Measurements from ENCODE around the gene VPS37C. TPM values are rescaled to one million over a fixed set of nuclear protein-coding genes. Genes with fewer than 3 reads are reported as not detected.

Gene VPS37C
- polyA plus RNA-seq, 1 of the 3 experiments (the other 2 are of a cell fraction) = 15.2 TPM

DNA sequence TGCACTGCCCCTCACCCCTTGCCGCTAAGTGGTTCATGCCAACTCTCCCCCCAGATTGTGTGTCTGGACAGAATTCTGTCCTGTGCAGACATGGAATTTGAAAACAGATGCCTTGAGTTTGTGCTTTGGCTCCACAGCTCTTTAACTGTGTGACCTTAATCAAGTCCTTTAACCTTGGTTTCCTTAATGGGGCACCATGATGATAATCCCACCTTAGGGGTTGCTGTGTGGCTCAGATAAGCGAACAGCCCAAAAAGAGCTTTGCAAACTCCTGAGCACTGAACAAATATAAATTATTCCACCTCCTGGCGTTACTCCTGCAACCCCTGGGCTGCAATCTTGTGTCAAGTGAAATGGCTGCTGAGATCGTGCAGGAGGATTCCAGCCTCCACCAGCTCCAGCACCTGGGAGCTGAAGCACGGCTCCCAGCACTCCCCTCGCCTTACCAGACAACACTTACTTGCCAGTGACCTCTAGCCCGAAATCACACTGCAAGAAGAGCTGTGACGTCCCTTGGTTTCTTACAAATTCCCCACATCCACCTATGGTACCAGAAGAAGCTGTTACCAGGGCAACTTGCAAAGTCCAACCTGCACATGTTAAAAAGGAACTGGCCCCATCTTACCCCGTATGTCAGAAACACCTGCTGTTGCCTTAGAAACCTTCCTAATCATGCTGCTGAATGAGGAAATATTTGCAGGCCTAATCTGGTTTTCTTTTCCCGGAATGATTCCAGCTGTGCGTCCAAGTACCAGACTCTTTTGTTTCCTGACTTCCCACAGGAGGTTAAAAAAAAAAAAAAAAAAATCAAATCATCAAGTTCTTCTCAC is 13.2 kb downstream of the VPS37C start:
- Histone ChIP-seq H3K79me2 (ENCODE audit: insufficient read depth) (peaks cover 73% of the 10 kb centered on the region), H3K36me3 (replicated peaks in 1 of 2; ENCODE audit: control insufficient read depth in 1 of 2, insufficient read depth in 2 of 2, low read length in 1 of 2) (no peaks in the 10 kb centered on the region), H3K9ac (no peak overlapping the region), H3K9me2 (no peaks in the 10 kb centered on the region), H2AFZ (ENCODE audit: low read depth) (no peak overlapping the region), H3K27me3 (ENCODE audit: insufficient read depth) (no peaks in the 10 kb centered on the region), H4K20me1 (ENCODE audit: insufficient read depth) (peaks cover 14% of the 10 kb centered on the region; the same call in 1 of the 2 replicates), H3K4me3 (ENCODE audit: low read depth in 2 of 2, low read length in 1 of 2) (no peak overlapping the region), H3K9me3 (no peaks in the 10 kb centered on the region), H3K27ac (ENCODE audit: low read depth in 2 of 2, low read length in 1 of 2) (peak overlapping the region in 1 of 2 experiments; percentile 78; a peak in 2 of 4 replicates), H3F3A (replicated peaks; ENCODE audit: insufficient read depth) (no peaks in the 10 kb centered on the region), H3K4me2 (no peak overlapping the region), H3K4me1 (ENCODE audit: control insufficient read depth in 1 of 2, insufficient read depth in 2 of 2, low read depth in 1 of 2, low read length in 1 of 2) (peaks cover 0 to 41% of the 10 kb centered on the region in 2 experiments; a peak in 3 of 4 replicates)
- DNase-seq = no peak
- TF ChIP-seq POLR2AphosphoS5 (IDR thresholded peaks at IDR 0.05; ENCODE audit: low read depth, low read length) (no peak), EP300 (IDR thresholded peaks at IDR 0.05; ENCODE audit: borderline replicate concordance in 1 of 2, low read depth in 1 of 2, low read length in 1 of 2) (peak in 1 of 2 experiments; percentile 5; a peak in 1 of 4 replicates), RCOR1 (IDR thresholded peaks at IDR 0.05; ENCODE audit: low read length) (no peak)
- ChIA-PET POLR2A (interaction anchor here (1.0 to 1.9 kb wide), 2 partner anchors 12 to 209 kb away, joined by 5 to 6 read pairs; no protein-coding TSS in a partner anchor), CTCF (interaction anchor here (0.8 to 3.5 kb wide), 7 partner anchors 8 to 237 kb away, joined by 3 to 21 read pairs (median 4); no protein-coding TSS in a partner anchor)
- 66% methylated on average over 11 of the region's 11 CpGs for WGBS (ENCODE audit: low lambda C conversion rate)

DNA sequence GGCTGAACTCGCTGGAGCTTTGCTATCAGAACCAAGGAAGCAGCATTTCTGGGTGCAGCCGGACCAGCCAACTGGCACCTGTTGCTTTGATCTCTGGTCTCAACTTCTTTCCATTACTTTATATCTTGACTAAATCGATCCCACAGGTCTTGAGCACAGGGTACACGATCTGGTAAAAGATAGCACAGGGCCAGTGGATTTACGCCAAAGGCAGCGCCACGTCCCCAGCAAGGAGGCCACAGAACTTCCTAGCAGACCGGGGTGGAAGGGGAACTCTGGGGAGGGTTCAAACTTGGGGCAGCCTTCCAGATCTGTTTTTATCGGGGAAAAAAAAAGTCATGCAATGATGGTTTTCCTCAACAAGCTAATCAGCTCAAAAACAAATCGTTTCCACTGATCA is 14.0 kb downstream of the VPS37C start:
- no peaks in the 10 kb centered on the region for H3F3A ChIP-seq (replicated peaks; ENCODE audit: insufficient read depth)
- ChIA-PET POLR2A (interaction anchor here (1.0 kb wide), 1 partner anchor 208 kb away, joined by 5 read pairs; no protein-coding TSS in a partner anchor), CTCF (interaction anchor here (1.2 to 3.5 kb wide), 4 partner anchors 13 to 238 kb away, joined by 4 to 21 read pairs (median 4); no protein-coding TSS in a partner anchor)
- H3K36me3 ChIP-seq (replicated peaks in 1 of 2; ENCODE audit: control insufficient read depth in 1 of 2, insufficient read depth in 2 of 2, low read length in 1 of 2) = no peaks in the 10 kb centered on the region
- H3K4me1 ChIP-seq (ENCODE audit: control insufficient read depth in 1 of 2, insufficient read depth in 2 of 2, low read depth in 1 of 2, low read length in 1 of 2) = peaks cover 0 to 41% of the 10 kb centered on the region in 2 experiments; a peak in 2 of 4 replicates
- H4K20me1 ChIP-seq (ENCODE audit: insufficient read depth) = peaks cover 14% of the 10 kb centered on the region; the same call in 1 of the 2 replicates
- peaks cover 68% of the 10 kb centered on the region for H3K79me2 ChIP-seq (ENCODE audit: insufficient read depth)
- H3K27ac ChIP-seq (ENCODE audit: low read depth in 2 of 2, low read length in 1 of 2) = peak overlapping the region in 1 of 2 experiments; percentile 78; a peak in 2 of 4 replicates
- no peak overlapping the region for H2AFZ ChIP-seq (ENCODE audit: low read depth)
- H3K9me3 ChIP-seq = no peaks in the 10 kb centered on the region
- no peak overlapping the region for H3K4me3 ChIP-seq (ENCODE audit: low read depth in 2 of 2, low read length in 1 of 2)
- H3K4me2 ChIP-seq = no peak overlapping the region
- no peaks in the 10 kb centered on the region for H3K27me3 ChIP-seq (ENCODE audit: insufficient read depth)
- 61% methylated on average over 10 of the region's 10 CpGs for WGBS (ENCODE audit: low lambda C conversion rate)
- DNase-seq = no peak
- no peak overlapping the region for H3K9ac ChIP-seq
- no peaks in the 10 kb centered on the region for H3K9me2 ChIP-seq
- TF ChIP-seq TCF12 (IDR thresholded peaks at IDR 0.05) (no peak), NFIC (IDR thresholded peaks at IDR 0.05; ENCODE audit: borderline replicate concordance) (no peak), FOXJ3 (CRISPR knock-in tag; IDR thresholded peaks at IDR 0.05) (no peak), POLR2AphosphoS5 (IDR thresholded peaks at IDR 0.05; ENCODE audit: low read depth, low read length) (no peak), TAF1 (IDR thresholded peaks at IDR 0.05; ENCODE audit: borderline replicate concordance, low read depth, low read length) (no peak), RXRA (IDR thresholded peaks at IDR 0.05; ENCODE audit: borderline replicate concordance, low read depth) (no peak), RAD21 (IDR thresholded peaks at IDR 0.05; ENCODE audit: low read length) (no peak), MEF2A (IDR thresholded peaks at IDR 0.05; ENCODE audit: borderline replicate concordance, low read depth) (no peak), EP300 (IDR thresholded peaks at IDR 0.05; ENCODE audit: borderline replicate concordance in 1 of 2, low read depth in 1 of 2, low read length in 1 of 2) (no peak), RCOR1 (IDR thresholded peaks at IDR 0.05; ENCODE audit: low read length) (no peak), SIN3A (IDR thresholded peaks at IDR 0.05; ENCODE audit: borderline replicate concordance, low read depth, low read length) (no peak), GABPA (IDR thresholded peaks at IDR 0.05; ENCODE audit: low read depth) (no peak), ELF1 (IDR thresholded peaks at IDR 0.05) (no peak), EZH2phosphoT487 (IDR thresholded peaks at IDR 0.05; ENCODE audit: borderline replicate concordance, low read depth) (no peak), RFX5 (IDR thresholded peaks at IDR 0.05; ENCODE audit: low read length) (no peak)
- TF ChIP-seq, protein P1, sequence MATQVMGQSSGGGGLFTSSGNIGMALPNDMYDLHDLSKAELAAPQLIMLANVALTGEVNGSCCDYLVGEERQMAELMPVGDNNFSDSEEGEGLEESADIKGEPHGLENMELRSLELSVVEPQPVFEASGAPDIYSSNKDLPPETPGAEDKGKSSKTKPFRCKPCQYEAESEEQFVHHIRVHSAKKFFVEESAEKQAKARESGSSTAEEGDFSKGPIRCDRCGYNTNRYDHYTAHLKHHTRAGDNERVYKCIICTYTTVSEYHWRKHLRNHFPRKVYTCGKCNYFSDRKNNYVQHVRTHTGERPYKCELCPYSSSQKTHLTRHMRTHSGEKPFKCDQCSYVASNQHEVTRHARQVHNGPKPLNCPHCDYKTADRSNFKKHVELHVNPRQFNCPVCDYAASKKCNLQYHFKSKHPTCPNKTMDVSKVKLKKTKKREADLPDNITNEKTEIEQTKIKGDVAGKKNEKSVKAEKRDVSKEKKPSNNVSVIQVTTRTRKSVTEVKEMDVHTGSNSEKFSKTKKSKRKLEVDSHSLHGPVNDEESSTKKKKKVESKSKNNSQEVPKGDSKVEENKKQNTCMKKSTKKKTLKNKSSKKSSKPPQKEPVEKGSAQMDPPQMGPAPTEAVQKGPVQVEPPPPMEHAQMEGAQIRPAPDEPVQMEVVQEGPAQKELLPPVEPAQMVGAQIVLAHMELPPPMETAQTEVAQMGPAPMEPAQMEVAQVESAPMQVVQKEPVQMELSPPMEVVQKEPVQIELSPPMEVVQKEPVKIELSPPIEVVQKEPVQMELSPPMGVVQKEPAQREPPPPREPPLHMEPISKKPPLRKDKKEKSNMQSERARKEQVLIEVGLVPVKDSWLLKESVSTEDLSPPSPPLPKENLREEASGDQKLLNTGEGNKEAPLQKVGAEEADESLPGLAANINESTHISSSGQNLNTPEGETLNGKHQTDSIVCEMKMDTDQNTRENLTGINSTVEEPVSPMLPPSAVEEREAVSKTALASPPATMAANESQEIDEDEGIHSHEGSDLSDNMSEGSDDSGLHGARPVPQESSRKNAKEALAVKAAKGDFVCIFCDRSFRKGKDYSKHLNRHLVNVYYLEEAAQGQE (IDR thresholded peaks at IDR 0.05; ENCODE audit: low read depth, low read length) = no peak
- TF ChIP-seq, protein P2, sequence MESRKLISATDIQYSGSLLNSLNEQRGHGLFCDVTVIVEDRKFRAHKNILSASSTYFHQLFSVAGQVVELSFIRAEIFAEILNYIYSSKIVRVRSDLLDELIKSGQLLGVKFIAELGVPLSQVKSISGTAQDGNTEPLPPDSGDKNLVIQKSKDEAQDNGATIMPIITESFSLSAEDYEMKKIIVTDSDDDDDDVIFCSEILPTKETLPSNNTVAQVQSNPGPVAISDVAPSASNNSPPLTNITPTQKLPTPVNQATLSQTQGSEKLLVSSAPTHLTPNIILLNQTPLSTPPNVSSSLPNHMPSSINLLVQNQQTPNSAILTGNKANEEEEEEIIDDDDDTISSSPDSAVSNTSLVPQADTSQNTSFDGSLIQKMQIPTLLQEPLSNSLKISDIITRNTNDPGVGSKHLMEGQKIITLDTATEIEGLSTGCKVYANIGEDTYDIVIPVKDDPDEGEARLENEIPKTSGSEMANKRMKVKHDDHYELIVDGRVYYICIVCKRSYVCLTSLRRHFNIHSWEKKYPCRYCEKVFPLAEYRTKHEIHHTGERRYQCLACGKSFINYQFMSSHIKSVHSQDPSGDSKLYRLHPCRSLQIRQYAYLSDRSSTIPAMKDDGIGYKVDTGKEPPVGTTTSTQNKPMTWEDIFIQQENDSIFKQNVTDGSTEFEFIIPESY (IDR thresholded peaks at IDR 0.05; ENCODE audit: borderline replicate concordance, low read depth) = no peak
- TF ChIP-seq, protein P3, sequence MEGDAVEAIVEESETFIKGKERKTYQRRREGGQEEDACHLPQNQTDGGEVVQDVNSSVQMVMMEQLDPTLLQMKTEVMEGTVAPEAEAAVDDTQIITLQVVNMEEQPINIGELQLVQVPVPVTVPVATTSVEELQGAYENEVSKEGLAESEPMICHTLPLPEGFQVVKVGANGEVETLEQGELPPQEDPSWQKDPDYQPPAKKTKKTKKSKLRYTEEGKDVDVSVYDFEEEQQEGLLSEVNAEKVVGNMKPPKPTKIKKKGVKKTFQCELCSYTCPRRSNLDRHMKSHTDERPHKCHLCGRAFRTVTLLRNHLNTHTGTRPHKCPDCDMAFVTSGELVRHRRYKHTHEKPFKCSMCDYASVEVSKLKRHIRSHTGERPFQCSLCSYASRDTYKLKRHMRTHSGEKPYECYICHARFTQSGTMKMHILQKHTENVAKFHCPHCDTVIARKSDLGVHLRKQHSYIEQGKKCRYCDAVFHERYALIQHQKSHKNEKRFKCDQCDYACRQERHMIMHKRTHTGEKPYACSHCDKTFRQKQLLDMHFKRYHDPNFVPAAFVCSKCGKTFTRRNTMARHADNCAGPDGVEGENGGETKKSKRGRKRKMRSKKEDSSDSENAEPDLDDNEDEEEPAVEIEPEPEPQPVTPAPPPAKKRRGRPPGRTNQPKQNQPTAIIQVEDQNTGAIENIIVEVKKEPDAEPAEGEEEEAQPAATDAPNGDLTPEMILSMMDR (IDR thresholded peaks at IDR 0.05) = no peak
